Psoas muscle (tissue), 8 donors: Measurements from ENCODE around the gene BTG4. TPM values are rescaled to one million over a fixed set of nuclear protein-coding genes. Genes with fewer than 3 reads are reported as not detected.

Experiments
- ATAC-seq, 4 donors: fragments of 200-7000 bp; cut with Tn5 transposase; one replicate each; pipeline ENCODE4 v1.9.1; 2020; ENCODE audit warnings: moderate library complexity in 3 of 4, mild to moderate bottlenecking in 2 of 4
- DNase-seq, 2 donors: peaks; one replicate each; pipeline ENCODE4 v3.0.0-alpha.2; 2020
- H3K27ac ChIP-seq: fragments of 200-600 bp; one replicate; pipeline ENCODE4 v1.8.0; 2022
- H3K27me3 ChIP-seq, 3 donors: fragments of 200-600 bp in 1 of 3; one replicate each; pipeline versions ENCODE4 v1.6.1 to v1.8.0; 2013 to 2022; ENCODE audit warnings: low read length in 2 of 3, mild to moderate bottlenecking in 2 of 3, moderate library complexity in 1 of 3; ENCODE audit not compliant: insufficient read depth in 3 of 3
- H3K36me3 ChIP-seq, 2 donors: fragments of 200-600 bp in 1 of 2; one replicate each; pipeline versions ENCODE4 v1.6.1 to v1.8.0; 2013 to 2022; ENCODE audit warnings: low read depth in 1 of 2, mild to moderate bottlenecking in 1 of 2, moderate library complexity in 1 of 2; ENCODE audit not compliant: insufficient read depth in 1 of 2
- H3K4me1 ChIP-seq: fragments of 200-600 bp; one replicate; pipeline ENCODE4 v1.8.0; 2022
- H3K4me3 ChIP-seq: fragments of 200-600 bp; one replicate; pipeline ENCODE4 v1.8.0; 2022; ENCODE audit warnings: mild to moderate bottlenecking
- H3K9me3 ChIP-seq: fragments of 200-600 bp; one replicate; pipeline ENCODE4 v1.8.0; 2022
- CTCF ChIP-seq: fragments of 200-600 bp; IDR thresholded peaks from one replicate; pipeline ENCODE4 v1.8.0; 2022; ENCODE audit warnings: antibody characterized with exemption
- WGBS, 3 donors: extraction: QIAGEN DNeasy Blood & Tissue Kit; methylation state at CpG; one replicate each; pipeline versions ENCODE4 v1.1.6 to v1.1.7; 2013; 5-methylcytosine and 5-hydroxymethylcytosine counted together
- intact Hi-C, 2 donors: fragments of 100-400 bp; cut with DNase I; formaldehyde crosslinking; loops; one replicate each; pipeline versions ENCODE4 v1.11.0 to v1.14.2; 2022
- polyA plus RNA-seq, 3 donors: library from polyadenylated mRNA; stranded (reverse); fragments of 200-250 nt; gene quantifications; one replicate each; pipeline ENCODE4 v1.2.3, GENCODE V29; 2013
- total RNA-seq, 4 donors: library from RNA; stranded (reverse); fragmentation: NEBNext Ultra II Directional in 2 of 4; extraction: Animal tissue kit (Norgen Biotek cat#: 25700) in 2 of 4; gene quantifications; one replicate each; pipeline versions ENCODE4 v1.2.1 to v1.2.4, GENCODE V29; 2021 to 2023
- donor health status: healthy with polysubstance abuse.
- donor health status: DM: no; HTN: no; CAD: no; lungs with moderate emphysema.
- donor health status: Bipolar disorder and iron deficiency.
- donor health status: healthy.
- donor health status: DM: yes; HTN: yes; CAD: no.
- donor health status: DM: no; HTN: no; CAD: no.
- donor health status: DM: no; HTN: no; CAD: no.
- donor health status: DM: yes; HTN: yes; CAD: no.

BTG4 gene
- total and polyA plus RNA-seq, 7 donors = not detected

- Histone ChIP-seq H3K4me1 (peaks cover 19% of the 10 kb centered on the region), H3K36me3 (no peaks in the 10 kb centered on the region), H3K4me3 (no peak overlapping the region), H3K27me3 (no peaks in the 10 kb centered on the region), H3K9me3 (no peaks in the 10 kb centered on the region), H3K27ac (no peak overlapping the region)
- intact Hi-C loops = no loop called here
- ATAC-seq (no peak), DNase-seq (no peak)
- TF ChIP-seq CTCF = no peak
- 83 to 87% (median 85%) methylated on average over 12 of the region's 12 CpGs for WGBS, 3 donors
Observed at GRCh38 chr11:111450480-111451320, 61.5 kb downstream of the BTG4 start.

GRCh38 chr11:111449696-111450479 is 62.3 kb downstream of the BTG4 start:
- DNase-seq (no peak), ATAC-seq (no peak)
- peaks cover 19% of the 10 kb centered on the region for H3K4me1 ChIP-seq
- H3K27ac ChIP-seq = no peak overlapping the region
- no peaks in the 10 kb centered on the region for H3K36me3 ChIP-seq
- no peaks in the 10 kb centered on the region for H3K9me3 ChIP-seq
- intact Hi-C loops = no loop called here
- no peaks in the 10 kb centered on the region for H3K27me3 ChIP-seq
- no peak for TF ChIP-seq CTCF
- WGBS, 3 donors = 89 to 94% (median 91%) methylated on average over 4 of the region's 4 CpGs
- H3K4me3 ChIP-seq = no peak overlapping the region

GRCh38 chr11:111448831-111449557 is 63.2 kb downstream of the BTG4 start:
- no peaks in the 10 kb centered on the region for H3K27me3 ChIP-seq
- intact Hi-C loops = no loop called here
- TF ChIP-seq CTCF = no peak
- H3K4me3 ChIP-seq = no peak overlapping the region
- H3K4me1 ChIP-seq = peaks cover 19% of the 10 kb centered on the region
- DNase-seq = no peak
- no peaks in the 10 kb centered on the region for H3K9me3 ChIP-seq
- 39 to 47% (median 40%) methylated on average over 9 to 11 of the region's 11 CpGs for WGBS, 3 donors
- no peaks in the 10 kb centered on the region for H3K36me3 ChIP-seq
- H3K27ac ChIP-seq = no peak overlapping the region
- ATAC-seq = peak in 3 of 4 donors; percentile 10 to 25 (median 14)

GRCh38 chr11:111448414-111448813 is 63.8 kb downstream of the BTG4 start:
- DNase-seq (no peak), ATAC-seq (peak in 3 of 4 donors; percentile 21 to 61 (median 54))
- Histone ChIP-seq H3K27me3 (no peaks in the 10 kb centered on the region), H3K4me3 (no peak overlapping the region), H3K4me1 (peaks cover 19% of the 10 kb centered on the region), H3K9me3 (no peaks in the 10 kb centered on the region), H3K36me3 (no peaks in the 10 kb centered on the region), H3K27ac (no peak overlapping the region)
- no peak for TF ChIP-seq CTCF
- WGBS, 3 donors = 26 to 33% (median 32%) methylated on average over 8 of the region's 8 CpGs
- intact Hi-C loops = no loop called here
